ENCODE results near the gene HNRNPA1L2.

HNRNPA1L2 gene

GRCh38 chr13:52670726-52671125 lies 28.5 kb downstream of the HNRNPA1L2 start:
- TF ChIP-seq FOXP2 (optimal IDR thresholded peaks at IDR 0.05; ENCODE audit: borderline replicate concordance, extremely low read depth, extremely low read length, insufficient read depth) (no peak), TAF1 (IDR thresholded peaks at IDR 0.05; ENCODE audit: borderline replicate concordance, insufficient read depth, low read length) (no peak), SIN3A (IDR thresholded peaks at IDR 0.05; ENCODE audit: borderline replicate concordance, insufficient read depth, low read length) (no peak), POLR2AphosphoS5 (IDR thresholded peaks at IDR 0.05; ENCODE audit: low read depth, low read length) (no peak)
- TF ChIP-seq, protein P1, sequence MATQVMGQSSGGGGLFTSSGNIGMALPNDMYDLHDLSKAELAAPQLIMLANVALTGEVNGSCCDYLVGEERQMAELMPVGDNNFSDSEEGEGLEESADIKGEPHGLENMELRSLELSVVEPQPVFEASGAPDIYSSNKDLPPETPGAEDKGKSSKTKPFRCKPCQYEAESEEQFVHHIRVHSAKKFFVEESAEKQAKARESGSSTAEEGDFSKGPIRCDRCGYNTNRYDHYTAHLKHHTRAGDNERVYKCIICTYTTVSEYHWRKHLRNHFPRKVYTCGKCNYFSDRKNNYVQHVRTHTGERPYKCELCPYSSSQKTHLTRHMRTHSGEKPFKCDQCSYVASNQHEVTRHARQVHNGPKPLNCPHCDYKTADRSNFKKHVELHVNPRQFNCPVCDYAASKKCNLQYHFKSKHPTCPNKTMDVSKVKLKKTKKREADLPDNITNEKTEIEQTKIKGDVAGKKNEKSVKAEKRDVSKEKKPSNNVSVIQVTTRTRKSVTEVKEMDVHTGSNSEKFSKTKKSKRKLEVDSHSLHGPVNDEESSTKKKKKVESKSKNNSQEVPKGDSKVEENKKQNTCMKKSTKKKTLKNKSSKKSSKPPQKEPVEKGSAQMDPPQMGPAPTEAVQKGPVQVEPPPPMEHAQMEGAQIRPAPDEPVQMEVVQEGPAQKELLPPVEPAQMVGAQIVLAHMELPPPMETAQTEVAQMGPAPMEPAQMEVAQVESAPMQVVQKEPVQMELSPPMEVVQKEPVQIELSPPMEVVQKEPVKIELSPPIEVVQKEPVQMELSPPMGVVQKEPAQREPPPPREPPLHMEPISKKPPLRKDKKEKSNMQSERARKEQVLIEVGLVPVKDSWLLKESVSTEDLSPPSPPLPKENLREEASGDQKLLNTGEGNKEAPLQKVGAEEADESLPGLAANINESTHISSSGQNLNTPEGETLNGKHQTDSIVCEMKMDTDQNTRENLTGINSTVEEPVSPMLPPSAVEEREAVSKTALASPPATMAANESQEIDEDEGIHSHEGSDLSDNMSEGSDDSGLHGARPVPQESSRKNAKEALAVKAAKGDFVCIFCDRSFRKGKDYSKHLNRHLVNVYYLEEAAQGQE (IDR thresholded peaks at IDR 0.05; ENCODE audit: insufficient read depth in 1 of 2, low read depth in 2 of 2, low read length in 2 of 2): no peak

DNA sequence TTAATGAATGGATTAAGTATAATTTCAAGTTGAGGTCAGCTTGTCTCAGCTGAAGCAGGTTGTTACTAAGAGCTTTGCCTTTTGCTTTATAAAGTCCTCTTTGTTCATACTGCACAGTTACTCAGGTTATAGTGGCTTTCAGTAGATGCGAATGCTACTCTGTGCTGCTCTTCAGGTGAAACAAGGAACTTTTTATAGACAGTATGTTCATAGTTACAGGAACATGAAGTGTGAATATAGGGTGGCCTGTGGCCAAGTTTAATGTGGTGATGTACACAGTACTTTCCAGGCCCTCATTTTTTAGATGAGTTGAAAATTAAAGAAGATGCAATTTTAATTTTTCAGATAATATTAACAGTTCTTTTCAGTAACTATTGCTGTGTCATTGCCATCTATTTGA lies 31.2 kb downstream of the HNRNPA1L2 start:
- TF ChIP-seq, protein P1 (IDR thresholded peaks at IDR 0.05; ENCODE audit: insufficient read depth in 1 of 2, low read depth in 2 of 2, low read length in 2 of 2): no peak
- no peak for TF ChIP-seq POLR2AphosphoS5 (IDR thresholded peaks at IDR 0.05; ENCODE audit: low read depth, low read length)
- no peak for TF ChIP-seq TAF1 (IDR thresholded peaks at IDR 0.05; ENCODE audit: borderline replicate concordance, insufficient read depth, low read length)
- no peak for TF ChIP-seq SIN3A (IDR thresholded peaks at IDR 0.05; ENCODE audit: borderline replicate concordance, insufficient read depth, low read length)
- no peak for TF ChIP-seq FOXP2 (optimal IDR thresholded peaks at IDR 0.05; ENCODE audit: borderline replicate concordance, extremely low read depth, extremely low read length, insufficient read depth)

DNA sequence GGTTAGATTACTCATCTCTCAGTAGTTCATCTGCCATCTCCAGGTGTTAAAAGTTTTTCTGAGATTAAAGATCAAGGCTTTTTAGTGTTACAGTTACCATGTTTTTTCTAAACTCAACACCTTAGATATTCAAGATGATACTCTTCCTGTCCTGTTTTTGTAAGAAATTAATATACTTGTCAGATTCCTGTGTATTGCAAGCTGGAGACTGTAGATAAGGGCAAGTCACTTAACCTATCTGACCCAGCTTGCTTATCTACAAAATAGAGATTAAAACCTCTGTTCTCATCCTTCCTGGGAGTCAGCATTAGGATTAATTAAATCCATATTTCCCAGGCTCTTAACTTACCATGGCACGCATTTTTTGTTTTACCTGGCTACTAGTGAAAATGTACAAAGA lies 35.6 kb downstream of the HNRNPA1L2 start:
- TF ChIP-seq, protein P1 (IDR thresholded peaks at IDR 0.05; ENCODE audit: insufficient read depth in 1 of 2, low read depth in 2 of 2, low read length in 2 of 2): no peak
- TF ChIP-seq TAF1 (IDR thresholded peaks at IDR 0.05; ENCODE audit: borderline replicate concordance, insufficient read depth, low read length): no peak

- TF ChIP-seq TAF1 (IDR thresholded peaks at IDR 0.05; ENCODE audit: borderline replicate concordance, insufficient read depth, low read length) (no peak), POLR2AphosphoS5 (IDR thresholded peaks at IDR 0.05; ENCODE audit: low read depth, low read length) (no peak), SIN3A (IDR thresholded peaks at IDR 0.05; ENCODE audit: borderline replicate concordance, insufficient read depth, low read length) (no peak), FOXP2 (optimal IDR thresholded peaks at IDR 0.05; ENCODE audit: borderline replicate concordance, extremely low read depth, extremely low read length, insufficient read depth) (no peak)
- TF ChIP-seq, protein P1 (IDR thresholded peaks at IDR 0.05; ENCODE audit: insufficient read depth in 1 of 2, low read depth in 2 of 2, low read length in 2 of 2): no peak
Observed at GRCh38 chr13:52686376-52686775, 44.1 kb downstream of the HNRNPA1L2 start.

Data from PFSK-1 (cell line).